Lower leg skin (tissue), 4 donors: ENCODE results near the gene INSYN1. TPM values are rescaled to one million over a fixed set of nuclear protein-coding genes. Genes with fewer than 3 reads are reported as not detected.

ENCODE experiments used
- DNase-seq, 2 donors: peaks; one replicate each; pipeline ENCODE4 v3.0.0-alpha.2; 2019; ENCODE audit warnings: low spot score in 2 of 2
- H3K4me3 ChIP-seq: fragments of 200-600 bp; sonication (generic); 2 replicates; pipeline ENCODE4 v1.5.1; 2017; ENCODE audit warnings: mild to moderate bottlenecking, low read depth; ENCODE audit not compliant: poor library complexity, severe bottlenecking
- CTCF ChIP-seq, 3 donors: fragments of 450-650 bp; IDR thresholded peaks; one replicate each; pipeline ENCODE4 v1.5.1; 2016; ENCODE audit warnings: antibody characterized with exemption in 3 of 3, mild to moderate bottlenecking in 3 of 3, moderate library complexity in 2 of 3
- POLR2A ChIP-seq, 2 donors: fragments of 450-650 bp; IDR thresholded peaks; one replicate each; pipeline ENCODE4 v1.6.1; 2016 to 2017; ENCODE audit warnings: antibody characterized with exemption in 2 of 2, mild to moderate bottlenecking in 1 of 2, moderate library complexity in 1 of 2
- WGBS, 2 donors: methylation state at CpG; one replicate each; pipeline ENCODE4 v1.1.5; 2018; 5-methylcytosine and 5-hydroxymethylcytosine counted together
- intact Hi-C: fragments of 100-400 bp; cut with DNase I; formaldehyde crosslinking; loops from one replicate; pipeline ENCODE4 v1.15.0; 2023; ENCODE audit warnings: low total_unique reads
- total RNA-seq, 4 donors: library from RNA; depleted of rRNA; stranded (reverse); fragments of >200 nt; gene quantifications; one replicate each; pipeline ENCODE4 v1.1.0, GENCODE V29; 2016

The INSYN1 gene
- total RNA-seq, 4 donors from 2014 or later: 30.9 to 50.7 (median 34.8) TPM

- no peak for DNase-seq
- no peak overlapping the region for H3K4me3 ChIP-seq
- intact Hi-C loops: no loop called here
- WGBS, 2 donors: 94 to 97% methylated on average over 3 of the region's 3 CpGs
- TF ChIP-seq CTCF (IDR thresholded peaks at IDR 0.05): no peak
- no peak for TF ChIP-seq POLR2A (IDR thresholded peaks at IDR 0.05)
Measured at GRCh38 chr15:73722425-73722824, 30.7 kb downstream of the INSYN1 start.

GRCh38 chr15:73718694-73719093 is 34.5 kb downstream of the INSYN1 start:
- intact Hi-C loops: no loop called here
- TF ChIP-seq POLR2A (IDR thresholded peaks at IDR 0.05): no peak
- TF ChIP-seq CTCF (IDR thresholded peaks at IDR 0.05): no peak
- 82 to 95% methylated on average over 4 of the region's 4 CpGs for WGBS, 2 donors
- no peak for DNase-seq
- H3K4me3 ChIP-seq: no peak overlapping the region

- intact Hi-C loops: no loop called here
- 60 to 65% methylated on average over 11 of the region's 11 CpGs for WGBS, 2 donors
Measured at GRCh38 chr15:73717802-73718201, 35.3 kb downstream of the INSYN1 start.

GRCh38 chr15:73717206-73717605 is 35.9 kb downstream of the INSYN1 start:
- TF ChIP-seq POLR2A (IDR thresholded peaks at IDR 0.05) (no peak), CTCF (IDR thresholded peaks at IDR 0.05) (no peak)
- 69 to 76% methylated on average over 3 of the region's 3 CpGs for WGBS, 2 donors
- no peak overlapping the region for H3K4me3 ChIP-seq
- intact Hi-C loops: no loop called here
- DNase-seq: no peak

More at GRCh38 chr15:73717802-73718201, 35.3 kb downstream of the INSYN1 start:
- no peak for DNase-seq
- H3K4me3 ChIP-seq: no peak overlapping the region
- no peak for TF ChIP-seq CTCF (IDR thresholded peaks at IDR 0.05)

GRCh38 chr15:73716417-73716816 is 36.7 kb downstream of the INSYN1 start:
- no peak for TF ChIP-seq POLR2A (IDR thresholded peaks at IDR 0.05)
- no peak for TF ChIP-seq CTCF (IDR thresholded peaks at IDR 0.05)
- intact Hi-C loops: no loop called here
- DNase-seq: no peak

GRCh38 chr15:73715417-73715816 is 37.7 kb downstream of the INSYN1 start:
- no peak for DNase-seq
- intact Hi-C loops: no loop called here
- 76 to 85% methylated on average over 3 of the region's 3 CpGs for WGBS, 2 donors
- no peak for TF ChIP-seq CTCF (IDR thresholded peaks at IDR 0.05)
- TF ChIP-seq POLR2A (IDR thresholded peaks at IDR 0.05): no peak
- no peak overlapping the region for H3K4me3 ChIP-seq

More at GRCh38 chr15:73716417-73716816, 36.7 kb downstream of the INSYN1 start:
- WGBS, 2 donors: 65 to 77% methylated on average over 6 of the region's 6 CpGs
- no peak overlapping the region for H3K4me3 ChIP-seq
